Calu3 (cell line): ENCODE results near the gene HIBCH. TPM values are rescaled to one million over a fixed set of nuclear protein-coding genes. Genes with fewer than 3 reads are reported as not detected.
"Not testable (repeated sequence)": the region's sequence is repeated elsewhere in the genome, so short reads cannot be mapped to it uniquely, and the experiment has no call there.

Source experiments
- BruUV-seq: library from RNA; stranded (reverse); fragments of 400-500 nt; replicated peaks from 2 replicates; lab custom pipeline; 2021; lab: Mats Ljungman, UMichigan
- CTCF ChIA-PET: fragments of 300-600 bp; sonication (Branson Sonifier 250); formaldehyde crosslinking; loops from one replicate; lab custom pipeline; 2022; ENCODE audit warnings: antibody characterized with exemption; lab: Charles Lee
- DNase-seq: peaks from one replicate; pipeline ENCODE4 v3.0.0; 2022
- H3K27ac Mint-ChIP-seq: one replicate; pipeline ENCODE4 v1.8.0; 2022; ENCODE audit warnings: mixed read lengths; ENCODE audit not compliant: unreplicated experiment
- H3K27me3 Mint-ChIP-seq: one replicate; pipeline ENCODE4 v1.8.0; 2022; ENCODE audit warnings: mixed read lengths; ENCODE audit not compliant: unreplicated experiment
- H3K36me3 Mint-ChIP-seq: one replicate; pipeline ENCODE4 v1.8.0; 2022; ENCODE audit warnings: mild to moderate bottlenecking, moderate library complexity, mixed read lengths; ENCODE audit not compliant: insufficient read depth, unreplicated experiment
- H3K4me1 Mint-ChIP-seq: one replicate; pipeline ENCODE4 v1.8.0; 2022; ENCODE audit warnings: mild to moderate bottlenecking, low read depth, mixed read lengths; ENCODE audit not compliant: unreplicated experiment
- H3K4me3 Mint-ChIP-seq: one replicate; pipeline ENCODE4 v1.8.0; 2022; ENCODE audit warnings: mild to moderate bottlenecking, low read depth, moderate library complexity, mixed read lengths; ENCODE audit not compliant: unreplicated experiment
- H3K9me3 Mint-ChIP-seq: one replicate; pipeline ENCODE4 v1.8.0; 2022; ENCODE audit warnings: low read depth, mixed read lengths; ENCODE audit not compliant: unreplicated experiment
- intact Hi-C: fragments of 100-400 bp; cut with micrococcal nuclease; formaldehyde crosslinking; loops from one replicate; pipeline ENCODE4 v1.10.0; 2022; ENCODE audit not compliant: unreplicated experiment
- total RNA-seq: library from RNA; stranded (reverse); gene quantifications from 2 replicates; pipeline ENCODE4 v1.2.3, GENCODE V29; 2022
- TF ChIP-seq, protein P1 (sequence below): fragments of 200-600 bp; IDR thresholded peaks from one replicate; pipeline ENCODE4 v1.8.0; 2022; ENCODE audit warnings: antibody characterized with exemption; ENCODE audit not compliant: unreplicated experiment

The HIBCH gene
- total RNA-seq, 1 experiment from 2014 or later: 44.6 TPM

DNA sequence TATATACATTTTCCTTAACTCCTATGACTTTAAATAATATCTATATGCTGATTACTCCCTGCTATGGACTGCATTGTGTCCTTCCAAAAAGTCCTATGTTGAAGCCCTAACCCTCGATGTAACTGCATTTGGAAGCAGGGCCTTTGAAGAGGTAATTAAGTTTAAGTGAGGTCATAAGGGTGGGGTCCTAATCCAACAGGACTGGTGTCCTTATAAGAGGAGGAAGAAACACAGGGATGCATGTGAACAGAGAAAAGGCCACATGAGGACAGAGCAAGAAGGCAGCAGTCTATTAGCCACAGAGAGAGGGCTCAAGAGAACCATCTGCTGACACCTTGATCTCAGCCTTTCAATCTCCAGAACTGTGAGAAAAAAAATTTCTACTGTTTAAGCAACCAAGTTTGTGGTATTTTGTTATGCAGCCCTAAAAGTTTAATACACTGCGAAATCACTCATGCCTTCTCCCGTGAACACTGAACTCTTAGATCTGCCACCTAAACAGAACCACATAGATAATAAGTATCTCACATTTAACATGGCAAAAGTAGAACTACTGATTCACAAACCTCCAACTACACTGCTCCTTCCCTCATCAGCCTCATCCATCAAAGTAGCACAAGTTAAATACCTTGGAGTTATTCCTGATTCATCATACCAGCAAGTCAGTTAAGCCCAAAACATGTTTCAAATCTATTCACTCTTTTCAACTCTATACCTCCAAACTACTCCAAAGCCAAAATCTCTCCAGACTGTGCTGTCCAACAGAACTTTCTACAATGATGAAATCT is 65.4 kb downstream of the HIBCH start:
- TF ChIP-seq, protein P1, sequence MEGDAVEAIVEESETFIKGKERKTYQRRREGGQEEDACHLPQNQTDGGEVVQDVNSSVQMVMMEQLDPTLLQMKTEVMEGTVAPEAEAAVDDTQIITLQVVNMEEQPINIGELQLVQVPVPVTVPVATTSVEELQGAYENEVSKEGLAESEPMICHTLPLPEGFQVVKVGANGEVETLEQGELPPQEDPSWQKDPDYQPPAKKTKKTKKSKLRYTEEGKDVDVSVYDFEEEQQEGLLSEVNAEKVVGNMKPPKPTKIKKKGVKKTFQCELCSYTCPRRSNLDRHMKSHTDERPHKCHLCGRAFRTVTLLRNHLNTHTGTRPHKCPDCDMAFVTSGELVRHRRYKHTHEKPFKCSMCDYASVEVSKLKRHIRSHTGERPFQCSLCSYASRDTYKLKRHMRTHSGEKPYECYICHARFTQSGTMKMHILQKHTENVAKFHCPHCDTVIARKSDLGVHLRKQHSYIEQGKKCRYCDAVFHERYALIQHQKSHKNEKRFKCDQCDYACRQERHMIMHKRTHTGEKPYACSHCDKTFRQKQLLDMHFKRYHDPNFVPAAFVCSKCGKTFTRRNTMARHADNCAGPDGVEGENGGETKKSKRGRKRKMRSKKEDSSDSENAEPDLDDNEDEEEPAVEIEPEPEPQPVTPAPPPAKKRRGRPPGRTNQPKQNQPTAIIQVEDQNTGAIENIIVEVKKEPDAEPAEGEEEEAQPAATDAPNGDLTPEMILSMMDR: no peak
- Mint-ChIP-seq H3K27ac (no peak overlapping the region), H3K4me1 (no peaks in the 10 kb centered on the region), H3K27me3 (no peaks in the 10 kb centered on the region), H3K4me3 (no peak overlapping the region), H3K9me3 (peaks cover 4% of the 10 kb centered on the region), H3K36me3 (no peaks in the 10 kb centered on the region)
- CTCF ChIA-PET: no interaction called here
- BruUV-seq: no TSS peak
- DNase-seq: no peak
- intact Hi-C loops: no loop called here

DNA sequence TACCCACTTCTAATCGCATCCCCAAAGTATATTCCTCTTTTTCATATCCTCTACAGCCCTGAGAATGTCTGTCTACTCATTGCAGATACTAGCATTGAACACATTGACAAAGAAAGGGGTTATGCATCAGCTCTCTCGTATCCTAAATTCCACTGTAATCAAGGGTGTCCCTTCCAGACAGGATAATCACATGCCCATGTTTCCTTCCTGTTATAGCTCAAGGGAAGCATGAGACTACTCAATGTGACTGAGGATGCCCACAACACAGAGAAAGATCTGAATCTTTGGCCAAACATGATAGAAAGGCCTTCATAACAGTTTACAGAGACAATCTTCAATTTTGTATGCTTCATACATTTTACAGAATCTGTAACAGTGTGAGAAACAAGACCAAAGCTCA is 69.2 kb downstream of the HIBCH start:
- DNase-seq: no peak
- no peak overlapping the region for H3K4me3 Mint-ChIP-seq
- H3K27ac Mint-ChIP-seq: no peak overlapping the region
- no TSS peak for BruUV-seq
- H3K36me3 Mint-ChIP-seq: no peaks in the 10 kb centered on the region
- TF ChIP-seq, protein P1: no peak
- CTCF ChIA-PET: no interaction called here
- intact Hi-C loops: no loop called here
- no peaks in the 10 kb centered on the region for H3K9me3 Mint-ChIP-seq
- H3K27me3 Mint-ChIP-seq: no peaks in the 10 kb centered on the region
- H3K4me1 Mint-ChIP-seq: no peaks in the 10 kb centered on the region

DNA sequence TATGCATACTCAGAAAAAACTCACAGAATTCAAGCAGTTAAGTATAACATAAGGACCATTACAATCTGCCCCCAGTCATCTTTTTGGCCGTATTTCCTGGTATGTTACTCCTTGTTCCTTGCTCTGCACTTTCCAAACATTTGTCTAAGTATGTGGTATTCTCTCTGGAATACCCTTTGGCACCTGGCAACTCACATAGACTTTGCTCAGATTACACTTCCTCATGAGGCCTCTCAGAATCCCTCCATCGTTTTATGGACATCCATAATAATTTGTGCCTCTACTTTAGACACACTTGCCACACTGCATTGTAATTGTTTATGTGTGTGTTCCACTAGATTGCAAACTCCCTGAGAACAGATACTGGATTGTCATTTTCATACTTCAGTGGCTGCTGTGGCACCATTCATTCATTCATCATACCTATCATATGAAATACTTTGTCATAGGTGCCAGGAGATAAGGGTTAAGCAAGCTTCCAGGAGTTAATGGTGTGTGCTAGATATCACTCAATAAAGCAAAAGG is 84.0 kb downstream of the HIBCH start:
- Mint-ChIP-seq H3K36me3 (no peaks in the 10 kb centered on the region), H3K27ac (no peak overlapping the region), H3K9me3 (peaks cover 3% of the 10 kb centered on the region), H3K4me1 (peaks cover 7% of the 10 kb centered on the region), H3K27me3 (no peaks in the 10 kb centered on the region), H3K4me3 (no peak overlapping the region)
- intact Hi-C loops: no loop called here
- BruUV-seq: no TSS peak
- TF ChIP-seq, protein P1: no peak
- DNase-seq: no peak
- CTCF ChIA-PET: no interaction called here

DNA sequence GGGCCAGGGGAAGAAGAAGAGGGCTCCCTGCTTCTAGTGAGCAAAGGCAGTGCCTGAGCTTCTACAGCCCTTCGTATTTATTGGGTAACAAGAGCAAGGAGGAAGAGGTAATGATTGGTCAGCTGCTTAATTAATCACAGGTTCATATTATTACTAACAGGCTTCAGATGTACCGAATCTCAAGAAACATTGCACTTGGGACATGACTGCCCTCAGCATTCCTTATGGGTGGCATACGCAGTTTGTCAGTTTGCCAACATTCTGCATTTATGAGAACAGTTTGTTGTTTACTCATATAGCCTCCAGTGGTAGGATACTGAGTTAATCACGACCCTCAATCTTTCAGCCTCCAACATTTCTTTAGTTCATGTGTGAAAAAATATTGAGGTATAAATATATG is 84.5 kb downstream of the HIBCH start:
- H3K27ac Mint-ChIP-seq: no peak overlapping the region
- no peaks in the 10 kb centered on the region for H3K36me3 Mint-ChIP-seq
- no peak for DNase-seq
- H3K4me1 Mint-ChIP-seq: peaks cover 7% of the 10 kb centered on the region
- H3K9me3 Mint-ChIP-seq: no peaks in the 10 kb centered on the region
- intact Hi-C loops: no loop called here
- H3K27me3 Mint-ChIP-seq: no peaks in the 10 kb centered on the region
- CTCF ChIA-PET: no interaction called here
- no peak overlapping the region for H3K4me3 Mint-ChIP-seq
- TF ChIP-seq, protein P1: no peak
- BruUV-seq: no TSS peak

- H3K27me3 Mint-ChIP-seq, BruUV-seq, CTCF ChIA-PET, DNase-seq, H3K4me1 Mint-ChIP-seq, H3K9me3 Mint-ChIP-seq, H3K27ac Mint-ChIP-seq, intact Hi-C loops, H3K4me3 Mint-ChIP-seq, H3K36me3 Mint-ChIP-seq: not testable (repeated sequence)
These were observed 95.6 kb downstream of the HIBCH start for GRCh38 chr2:190223989-190224388.

DNA sequence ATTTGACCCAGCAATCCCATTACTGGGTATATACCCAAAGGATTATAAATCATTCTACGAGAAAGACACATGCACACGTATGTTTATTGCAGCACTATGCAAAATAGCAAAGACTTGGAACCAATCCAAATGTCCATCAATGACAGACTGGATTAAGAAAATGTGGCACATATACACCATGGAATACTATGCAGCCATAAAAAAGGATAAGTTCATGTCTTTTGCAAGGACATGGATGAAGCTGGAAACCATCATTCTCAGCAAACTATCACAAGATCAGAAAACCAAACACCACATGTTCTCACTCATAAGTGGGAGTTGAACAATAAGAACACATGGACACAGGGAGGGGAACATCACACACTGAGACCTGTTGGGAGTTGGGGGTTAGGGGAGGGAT is 96.9 kb downstream of the HIBCH start:
- BruUV-seq, H3K27me3 Mint-ChIP-seq, H3K4me3 Mint-ChIP-seq, H3K27ac Mint-ChIP-seq, H3K36me3 Mint-ChIP-seq, H3K4me1 Mint-ChIP-seq, intact Hi-C loops, DNase-seq, H3K9me3 Mint-ChIP-seq, CTCF ChIA-PET: not testable (repeated sequence)
